MCF 10A (cell line): Measurements from ENCODE around the gene COG2. TPM values are rescaled to one million over a fixed set of nuclear protein-coding genes. Genes with fewer than 3 reads are reported as not detected.

ENCODE experiments used
- BruUV-seq: library from RNA; stranded (reverse); fragments of 400-500 nt; replicated peaks from 2 replicates; lab custom pipeline; 2021; lab: Mats Ljungman, UMichigan
- CTCF ChIA-PET: fragments of 300-600 bp; sonication (Branson Sonifier 250); formaldehyde crosslinking; extraction: SDS; loops from one replicate; lab custom pipeline; 2021; ENCODE audit warnings: antibody characterized with exemption, inconsistent platforms; lab: Yijun Ruan, JAX
- POLR2A ChIA-PET: fragments of 300-600, 350-650 bp; sonication (Branson Sonifier 250); formaldehyde crosslinking; extraction: SDS; loops from one replicate; lab custom pipeline; 2020; ENCODE audit warnings: antibody characterized with exemption, inconsistent platforms; lab: Yijun Ruan, JAX
- DNase-seq: peaks from one replicate; pipeline ENCODE4 v3.0.0-alpha.2; 2018; ENCODE audit not compliant: unreplicated experiment
- H3K27ac Mint-ChIP-seq: one replicate; pipeline ENCODE4 v1.8.0; 2022; ENCODE audit warnings: mild to moderate bottlenecking, low read depth, mixed read lengths; ENCODE audit not compliant: unreplicated experiment
- H3K27me3 Mint-ChIP-seq: one replicate; pipeline ENCODE4 v1.8.0; 2022; ENCODE audit warnings: mixed read lengths; ENCODE audit not compliant: insufficient read depth, unreplicated experiment
- H3K36me3 Mint-ChIP-seq: one replicate; pipeline ENCODE4 v1.8.0; 2022; ENCODE audit warnings: mild to moderate bottlenecking, moderate library complexity, mixed read lengths; ENCODE audit not compliant: insufficient read depth, unreplicated experiment
- H3K4me1 Mint-ChIP-seq: one replicate; pipeline ENCODE4 v1.8.0; 2022; ENCODE audit warnings: mixed read lengths; ENCODE audit not compliant: insufficient read depth, unreplicated experiment
- H3K4me3 Mint-ChIP-seq: one replicate; pipeline ENCODE4 v1.8.0; 2022; ENCODE audit warnings: mild to moderate bottlenecking, moderate library complexity, mixed read lengths; ENCODE audit not compliant: unreplicated experiment
- H3K9me3 Mint-ChIP-seq: one replicate; pipeline ENCODE4 v1.8.0; 2022; ENCODE audit warnings: mixed read lengths; ENCODE audit not compliant: unreplicated experiment
- intact Hi-C: fragments of 100-400 bp; cut with micrococcal nuclease; formaldehyde crosslinking; loops from 2 replicates; pipeline ENCODE4 v1.14.1; 2022
- total RNA-seq: library from RNA; stranded (reverse); gene quantifications from 2 replicates; pipeline ENCODE4 v1.2.3, GENCODE V29; 2022
- TF ChIP-seq, protein P1 (sequence below): fragments of 200-600 bp; IDR thresholded peaks from one replicate; pipeline ENCODE4 v1.8.0; 2022; ENCODE audit warnings: antibody characterized with exemption, mild to moderate bottlenecking; ENCODE audit not compliant: unreplicated experiment

Gene COG2
- total RNA-seq, 1 experiment from 2014 or later = 46.7 TPM

DNA sequence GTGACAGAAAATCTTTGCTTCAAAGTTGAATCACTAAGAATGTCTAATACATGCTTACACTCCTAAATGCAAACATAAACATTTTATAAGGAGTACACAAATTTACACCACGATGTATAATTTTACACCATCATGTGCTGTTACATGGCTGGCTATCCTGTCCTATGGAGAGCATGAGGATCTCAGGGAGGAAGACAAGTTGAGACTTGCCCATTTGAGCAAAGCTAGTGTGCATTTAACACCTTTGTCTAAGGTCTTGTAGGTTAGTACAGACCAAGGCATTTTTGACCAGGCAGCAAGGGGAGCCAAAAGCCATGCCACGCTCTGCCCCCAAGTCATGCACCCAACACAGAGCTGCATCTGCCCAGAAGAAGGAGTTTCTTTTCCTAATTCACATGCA lies 14.5 kb upstream of the COG2 start:
- POLR2A ChIA-PET = interaction anchor here (0.6 to 1.0 kb wide), 3 partner anchors 15 to 1103 kb away, joined by 3 to 6 read pairs (median 3); no protein-coding TSS in a partner anchor
- Mint-ChIP-seq H3K4me3 (no peak overlapping the region), H3K27me3 (no peaks in the 10 kb centered on the region), H3K36me3 (no peaks in the 10 kb centered on the region), H3K9me3 (no peaks in the 10 kb centered on the region), H3K4me1 (peaks cover 4% of the 10 kb centered on the region), H3K27ac (no peak overlapping the region)
- TF ChIP-seq, protein P1, sequence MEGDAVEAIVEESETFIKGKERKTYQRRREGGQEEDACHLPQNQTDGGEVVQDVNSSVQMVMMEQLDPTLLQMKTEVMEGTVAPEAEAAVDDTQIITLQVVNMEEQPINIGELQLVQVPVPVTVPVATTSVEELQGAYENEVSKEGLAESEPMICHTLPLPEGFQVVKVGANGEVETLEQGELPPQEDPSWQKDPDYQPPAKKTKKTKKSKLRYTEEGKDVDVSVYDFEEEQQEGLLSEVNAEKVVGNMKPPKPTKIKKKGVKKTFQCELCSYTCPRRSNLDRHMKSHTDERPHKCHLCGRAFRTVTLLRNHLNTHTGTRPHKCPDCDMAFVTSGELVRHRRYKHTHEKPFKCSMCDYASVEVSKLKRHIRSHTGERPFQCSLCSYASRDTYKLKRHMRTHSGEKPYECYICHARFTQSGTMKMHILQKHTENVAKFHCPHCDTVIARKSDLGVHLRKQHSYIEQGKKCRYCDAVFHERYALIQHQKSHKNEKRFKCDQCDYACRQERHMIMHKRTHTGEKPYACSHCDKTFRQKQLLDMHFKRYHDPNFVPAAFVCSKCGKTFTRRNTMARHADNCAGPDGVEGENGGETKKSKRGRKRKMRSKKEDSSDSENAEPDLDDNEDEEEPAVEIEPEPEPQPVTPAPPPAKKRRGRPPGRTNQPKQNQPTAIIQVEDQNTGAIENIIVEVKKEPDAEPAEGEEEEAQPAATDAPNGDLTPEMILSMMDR = no peak
- no TSS peak for BruUV-seq
- CTCF ChIA-PET = no interaction called here
- peak; percentile 56 for DNase-seq
- intact Hi-C loops = no loop called here

- Mint-ChIP-seq H3K4me1 (peaks cover 4% of the 10 kb centered on the region), H3K27ac (no peak overlapping the region)
These were observed 12.8 kb upstream of the COG2 start for GRCh38 chr1:230629511-230629910.

GRCh38 chr1:230631477-230631876 lies 10.8 kb upstream of the COG2 start:
- POLR2A ChIA-PET = no interaction called here

More at GRCh38 chr1:230629511-230629910, 12.8 kb upstream of the COG2 start:
- no peaks in the 10 kb centered on the region for H3K9me3 Mint-ChIP-seq
- no TSS peak for BruUV-seq
- DNase-seq = no peak
- ChIA-PET CTCF (interaction anchor here (0.6 to 1.7 kb wide), 5 partner anchors 12 to 583 kb away, joined by 3 to 7 read pairs (median 3); no protein-coding TSS in a partner anchor), POLR2A (interaction anchor here (0.8 to 1.3 kb wide), 2 partner anchors 12 to 13 kb away, joined by 3 read pairs; no protein-coding TSS in a partner anchor)
- intact Hi-C loops = no loop called here
- TF ChIP-seq, protein P1 = no peak
- no peaks in the 10 kb centered on the region for H3K36me3 Mint-ChIP-seq
- no peak overlapping the region for H3K4me3 Mint-ChIP-seq
- no peaks in the 10 kb centered on the region for H3K27me3 Mint-ChIP-seq

GRCh38 chr1:230632273-230632873 lies 9.9 kb upstream of the COG2 start:
- peak; percentile 88 for DNase-seq
- TF ChIP-seq, protein P1 = peak; percentile 84
- intact Hi-C loops = loop anchor here (1.0 to 5.0 kb wide), 7 partner anchors 141 to 970 kb away; partner anchors contain the start of genes ARV1 and TTC13
- ChIA-PET POLR2A (no interaction called here), CTCF (interaction anchor here (0.6 to 3.1 kb wide), 7 partner anchors 11 to 730 kb away, joined by 3 to 15 read pairs (median 4); no protein-coding TSS in a partner anchor)
- H3K36me3 Mint-ChIP-seq = no peaks in the 10 kb centered on the region
- H3K27ac Mint-ChIP-seq = no peak overlapping the region
- peaks cover 4% of the 10 kb centered on the region for H3K4me1 Mint-ChIP-seq
- no peaks in the 10 kb centered on the region for H3K9me3 Mint-ChIP-seq
- no TSS peak for BruUV-seq
- no peak overlapping the region for H3K4me3 Mint-ChIP-seq
- H3K27me3 Mint-ChIP-seq = peaks cover 17% of the 10 kb centered on the region

More at GRCh38 chr1:230631477-230631876, 10.8 kb upstream of the COG2 start:
- no TSS peak for BruUV-seq
- H3K9me3 Mint-ChIP-seq = no peaks in the 10 kb centered on the region
- TF ChIP-seq, protein P1 = no peak
- H3K4me1 Mint-ChIP-seq = peaks cover 4% of the 10 kb centered on the region
- no peak for DNase-seq
- H3K36me3 Mint-ChIP-seq = no peaks in the 10 kb centered on the region
- CTCF ChIA-PET = interaction anchor here (0.6 to 1.1 kb wide), 3 partner anchors 11 to 362 kb away, joined by 3 to 4 read pairs (median 3); no protein-coding TSS in a partner anchor
- peaks cover 8% of the 10 kb centered on the region for H3K27me3 Mint-ChIP-seq
- no peak overlapping the region for H3K27ac Mint-ChIP-seq
- no peak overlapping the region for H3K4me3 Mint-ChIP-seq
- intact Hi-C loops = loop anchor here (5.0 kb wide), 1 partner anchor 971 kb away; no protein-coding TSS in a partner anchor
